Panc1 (cell line): ENCODE data around the gene CCS. TPM values are rescaled to one million over a fixed set of nuclear protein-coding genes. Genes with fewer than 3 reads are reported as not detected.
"Not testable (repeated sequence)": the region's sequence is repeated elsewhere in the genome, so short reads cannot be mapped to it uniquely, and the experiment has no call there.

Experiments
- ATAC-seq: fragments of 200-7000 bp; cut with Tn5 transposase; 2 replicates; pipeline ENCODE4 v1.9.1; 2020; ENCODE audit warnings: mild to moderate bottlenecking, moderate library complexity
- BruUV-seq: library from RNA; stranded (reverse); fragments of 400-500 nt; replicated peaks from 2 replicates; lab custom pipeline; 2021; lab: Mats Ljungman, UMichigan
- CTCF ChIA-PET: fragments of 300-600 bp; sonication (Branson Sonifier 250); formaldehyde crosslinking; loops from one replicate; lab custom pipeline; 2022; ENCODE audit warnings: antibody characterized with exemption; lab: Charles Lee
- POLR2A ChIA-PET: fragments of 300-600 bp; sonication (Branson Sonifier 250); formaldehyde crosslinking; loops from one replicate; lab custom pipeline; 2022; ENCODE audit warnings: antibody characterized with exemption; lab: Charles Lee
- DNase-seq: peaks from one replicate; pipeline ENCODE4 v3.0.0-alpha.2; 2010; ENCODE audit warnings: low read depth, low spot score
- H3K27ac ChIP-seq: 2 replicates; pipeline ENCODE4 v1.5.1; 2011; ENCODE audit warnings: mild to moderate bottlenecking, low read length, inconsistent platforms
- H3K27me3 ChIP-seq: fragments of 200-500 bp; sonication (Bioruptor generic); 2 replicates; pipeline ENCODE4 v1.6.0; 2014; ENCODE audit warnings: low read length, inconsistent platforms; ENCODE audit not compliant: control insufficient read depth, insufficient read depth
- H3K36me3 ChIP-seq: fragments of 200-500 bp; sonication (Bioruptor generic); 2 replicates; pipeline ENCODE4 v1.5.1; 2014; ENCODE audit warnings: inconsistent platforms, mild to moderate bottlenecking, low read length, moderate library complexity; ENCODE audit not compliant: control insufficient read depth, insufficient read depth
- H3K4me1 ChIP-seq: 2 replicates; pipeline ENCODE4 v1.5.1; 2011; ENCODE audit warnings: inconsistent platforms, mild to moderate bottlenecking, low read length, moderate library complexity; ENCODE audit not compliant: control insufficient read depth, insufficient read depth
- H3K4me3 ChIP-seq, 2 experiments: 2 replicates each; pipeline ENCODE4 v1.5.1; 2011 to 2012; ENCODE audit warnings: low read depth in 2 of 2, low read length in 2 of 2, mild to moderate bottlenecking in 2 of 2, inconsistent platforms in 1 of 2, moderate library complexity in 1 of 2
- H3K9me3 ChIP-seq: fragments of 200-500 bp; sonication (Bioruptor generic); 2 replicates; pipeline ENCODE4 v1.5.1; 2014; ENCODE audit warnings: low read depth, mild to moderate bottlenecking, inconsistent platforms, low read length, moderate library complexity; ENCODE audit not compliant: control insufficient read depth, insufficient read depth
- CTCF ChIP-seq: fragments of 450-650 bp; IDR thresholded peaks from 2 replicates; pipeline ENCODE4 v1.5.1; 2017; ENCODE audit warnings: mild to moderate bottlenecking
- POLR2AphosphoS5 ChIP-seq: IDR thresholded peaks from 2 replicates; pipeline ENCODE4 v1.6.1; 2012; ENCODE audit warnings: mild to moderate bottlenecking, low read depth, low read length, moderate library complexity
- REST ChIP-seq, 2 experiments: IDR thresholded peaks; 2 replicates each; pipeline ENCODE4 v1.6.1; 2011 to 2012; ENCODE audit warnings: low read depth in 2 of 2, control low read depth in 1 of 2, low read length in 1 of 2, mild to moderate bottlenecking in 1 of 2, moderate library complexity in 1 of 2; ENCODE audit not compliant: insufficient read depth in 1 of 2
- SIN3A ChIP-seq: IDR thresholded peaks from 2 replicates; pipeline ENCODE4 v1.6.1; 2012; ENCODE audit warnings: low read depth, mild to moderate bottlenecking, low read length, moderate library complexity, borderline replicate concordance; ENCODE audit not compliant: insufficient read depth
- TCF7L2 ChIP-seq: IDR thresholded peaks from 2 replicates; pipeline ENCODE4 v1.6.1; 2011; ENCODE audit warnings: mild to moderate bottlenecking, low read depth, low read length, inconsistent platforms
- in situ Hi-C: cut with HindIII; loops from 2 replicates; pipeline ENCODE4 v1.10.0; 2016; ENCODE audit warnings: low sequenced_read_pairs, low pct_unique_long_range_greater_than_20kb
- intact Hi-C: fragments of 100-400 bp; cut with micrococcal nuclease; formaldehyde crosslinking; loops from one replicate; pipeline ENCODE4 v1.10.0; 2022; ENCODE audit not compliant: unreplicated experiment
- total RNA-seq: library from RNA; stranded (reverse); gene quantifications from one replicate; pipeline ENCODE4 v1.2.1, GENCODE V29; 2021; ENCODE audit not compliant: unreplicated experiment

CCS gene
- total RNA-seq, 1 experiment from 2014 or later: 55.3 TPM

- Histone ChIP-seq H3K27ac (no peak overlapping the region), H3K9me3 (peaks cover 3% of the 10 kb centered on the region; the same call in 1 of the 2 replicates), H3K4me1 (no peaks in the 10 kb centered on the region), H3K36me3 (no peaks in the 10 kb centered on the region), H3K4me3 (no peak overlapping the region), H3K27me3 (no peaks in the 10 kb centered on the region)
- POLR2A ChIA-PET: no interaction called here
- no TSS peak for BruUV-seq
- DNase-seq: no peak
- ATAC-seq: peak; percentile 62
- TF ChIP-seq TCF7L2 (no peak), POLR2AphosphoS5 (no peak), SIN3A (no peak), CTCF (no peak), REST (IDR thresholded peaks at IDR 0.05; ENCODE audit: insufficient read depth in 1 of 2, low read depth in 2 of 2, low read length in 1 of 2) (no peak)
- CTCF ChIA-PET: interaction anchor here (0.7 kb wide), 1 partner anchor 32 kb away, joined by 6 read pairs; no protein-coding TSS in a partner anchor
- intact Hi-C loops (no loop called here), in situ Hi-C loops (no loop called here)
Measured at GRCh38 chr11:66586136-66586535, 6.8 kb upstream of the CCS start.

GRCh38 chr11:66589315-66589714 is 3.7 kb upstream of the CCS start:
- BruUV-seq, H3K9me3 ChIP-seq, in situ Hi-C loops, DNase-seq, H3K27ac ChIP-seq, H3K4me3 ChIP-seq, H3K27me3 ChIP-seq, ATAC-seq, CTCF ChIA-PET, H3K4me1 ChIP-seq, intact Hi-C loops, H3K36me3 ChIP-seq: not testable (repeated sequence)
- POLR2A ChIA-PET: interaction anchor here (0.6 to 0.7 kb wide), 2 partner anchors 35 to 50 kb away, joined by 4 to 8 read pairs; no protein-coding TSS in a partner anchor

- no TSS peak for BruUV-seq
- H3K27ac ChIP-seq: no peak overlapping the region
- no peaks in the 10 kb centered on the region for H3K27me3 ChIP-seq
- H3K9me3 ChIP-seq: no peaks in the 10 kb centered on the region; the same call in 1 of the 2 replicates
- no peak overlapping the region for H3K4me3 ChIP-seq
- H3K4me1 ChIP-seq: peaks cover 7% of the 10 kb centered on the region
- ChIA-PET POLR2A (interaction anchor here (0.6 kb wide), 1 partner anchor 434 kb away, joined by 3 read pairs; no protein-coding TSS in a partner anchor), CTCF (no interaction called here)
- ATAC-seq: no peak
- no peak for DNase-seq
- no peaks in the 10 kb centered on the region for H3K36me3 ChIP-seq
- intact Hi-C loops (no loop called here), in situ Hi-C loops (no loop called here)
- TF ChIP-seq SIN3A (no peak), TCF7L2 (no peak), REST (IDR thresholded peaks at IDR 0.05; ENCODE audit: insufficient read depth in 1 of 2, low read depth in 2 of 2, low read length in 1 of 2) (no peak), CTCF (no peak), POLR2AphosphoS5 (no peak)
Measured at GRCh38 chr11:66589996-66590675, 2.8 kb upstream of the CCS start.
